Activated CD8-positive, alpha-beta memory T cell treated with anti-CD3 and anti-CD28 coated beads for 36 hours (primary cell): Measurements from ENCODE around the gene STK40. TPM values are rescaled to one million over a fixed set of nuclear protein-coding genes. Genes with fewer than 3 reads are reported as not detected.

Experiments
- CTCF ChIA-PET: fragments of 350-600 bp; sonication (Branson Sonifier 250); formaldehyde crosslinking; loops from one replicate; lab custom pipeline; 2021; ENCODE audit warnings: antibody characterized with exemption; lab: Charles Lee
- POLR2A ChIA-PET: fragments of 350-600 bp; sonication (Branson Sonifier 250); formaldehyde crosslinking; loops from one replicate; lab custom pipeline; 2021; ENCODE audit warnings: antibody characterized with exemption; lab: Charles Lee
- total RNA-seq, 2 experiments: library from RNA; stranded (reverse); gene quantifications; one replicate each; pipeline ENCODE4 v1.2.3, GENCODE V29; 2021

STK40 gene
- total RNA-seq, 2 experiments from 2014 or later: 59.9 to 60.4 TPM

DNA sequence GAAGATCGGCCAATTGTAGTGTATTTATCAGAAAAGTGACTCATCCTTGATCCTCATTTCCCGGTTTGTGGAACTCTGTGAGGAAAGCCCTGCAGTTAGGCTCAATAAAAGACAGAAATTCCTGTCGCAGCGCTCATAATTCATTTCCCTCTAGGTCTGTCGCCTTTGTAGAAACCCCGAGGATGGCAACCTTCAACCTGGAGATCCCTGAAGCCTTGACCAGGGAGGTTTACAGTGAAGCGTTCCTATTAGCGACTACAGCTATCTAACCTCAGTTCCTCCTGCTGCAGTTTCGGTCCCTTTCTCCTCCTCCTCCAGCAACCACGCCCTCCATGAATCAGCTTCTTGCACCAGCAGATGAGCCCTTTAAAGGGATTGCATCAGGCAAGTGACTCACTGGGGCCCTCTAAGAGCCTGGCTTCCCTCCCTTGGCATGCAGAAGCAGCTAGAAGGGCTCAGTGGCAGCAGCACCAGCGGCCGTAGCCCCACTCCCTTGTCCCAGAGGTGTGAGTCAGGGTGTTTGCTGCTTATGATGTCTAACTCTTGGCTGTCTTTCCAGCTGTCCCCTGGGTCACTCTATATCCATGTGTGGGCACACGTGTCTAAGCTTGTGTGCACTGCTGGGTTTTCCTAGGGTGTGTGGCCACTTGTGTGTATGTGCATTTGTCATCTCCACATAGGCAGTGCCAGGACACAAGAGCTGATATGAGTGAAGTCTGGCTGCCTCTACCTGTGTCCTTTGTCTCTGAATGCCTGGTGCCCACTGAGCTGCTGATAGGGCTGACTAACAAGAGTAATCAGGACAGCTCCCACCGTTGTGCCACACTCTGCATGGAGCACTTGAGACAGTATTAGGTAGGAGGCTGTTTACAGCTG is 779 bp upstream of the STK40 start:
- ChIA-PET POLR2A (interaction anchor here (0.6 to 6.1 kb wide), 6 partner anchors 12 to 238 kb away, joined by 3 to 104 read pairs (median 4); partner anchors contain the start of genes LSM10, SH3D21 and THRAP3), CTCF (interaction anchor here (0.6 to 2.0 kb wide), 9 partner anchors 11 to 237 kb away, joined by 3 to 16 read pairs (median 4); partner anchors contain the start of genes LSM10 and TRAPPC3)

DNA sequence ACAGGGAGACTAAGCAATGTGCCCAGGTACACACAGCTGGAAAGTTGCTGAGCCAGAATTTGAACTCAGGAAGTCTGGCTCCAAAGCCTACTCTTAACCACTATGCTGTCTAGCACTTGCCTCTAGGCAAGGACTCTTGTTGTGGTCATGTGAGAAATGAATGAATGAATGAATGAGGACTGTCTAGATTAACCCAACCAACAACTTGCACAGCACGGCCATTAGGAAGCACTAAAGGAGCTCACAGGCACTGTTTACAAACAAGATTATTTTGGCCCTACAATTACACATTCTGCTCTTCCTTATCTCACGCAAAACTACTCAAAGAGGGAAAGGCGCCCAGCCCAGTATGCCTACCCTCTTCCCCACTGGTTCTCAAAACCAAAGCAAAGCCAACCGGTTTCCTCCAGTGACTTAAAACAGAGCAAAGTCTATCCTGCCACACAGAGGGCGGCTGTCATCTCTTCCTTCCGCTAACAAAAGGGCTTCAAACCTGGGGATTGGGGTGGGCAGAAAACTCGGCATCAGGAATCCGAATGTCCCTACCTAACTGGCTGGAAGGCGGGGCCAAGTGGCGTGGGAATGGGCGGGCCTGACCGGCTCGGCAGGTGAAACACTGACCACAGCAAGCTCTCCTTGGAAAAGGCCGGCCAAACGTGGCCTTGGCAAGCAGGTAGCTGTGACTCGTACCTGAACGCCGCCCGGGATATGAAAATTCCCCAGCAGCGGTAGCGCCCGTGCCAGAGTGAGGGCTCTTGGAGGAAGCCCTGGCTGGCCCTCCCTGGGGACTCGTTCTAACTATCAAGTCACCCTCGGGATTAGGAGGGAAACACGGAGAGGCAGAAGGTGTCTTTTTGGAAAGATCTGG is 948 bp downstream of the STK40 start:
- CTCF ChIA-PET: interaction anchor here (0.8 to 2.1 kb wide), 7 partner anchors 16 to 236 kb away, joined by 3 to 8 read pairs (median 4); partner anchors contain the start of gene TRAPPC3
- POLR2A ChIA-PET: interaction anchor here (0.9 to 6.1 kb wide), 2 partner anchors 14 to 1095 kb away, joined by 4 to 104 read pairs; partner anchors contain the start of gene LSM10

DNA sequence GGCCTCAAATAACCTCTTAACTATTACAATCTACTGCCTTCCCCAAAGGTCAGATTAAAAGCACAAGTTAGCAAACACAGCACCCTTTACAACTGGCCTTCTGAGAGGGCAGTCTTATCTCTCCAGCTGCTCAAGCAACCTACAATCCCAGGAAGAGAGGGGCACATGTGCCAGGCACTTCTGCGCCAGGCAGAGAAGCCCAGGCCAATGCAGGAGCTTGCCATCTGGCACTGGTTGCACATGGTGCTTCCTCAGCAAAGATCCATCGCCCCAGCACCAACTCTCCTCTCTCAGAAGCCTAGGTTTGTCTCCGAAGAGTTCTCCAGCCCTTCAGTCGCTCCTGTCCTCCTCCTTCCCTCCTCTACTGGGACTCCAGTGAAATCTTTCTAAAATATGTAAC is 2.5 kb downstream of the STK40 start:
- ChIA-PET CTCF (interaction anchor here (1.2 to 2.1 kb wide), 4 partner anchors 15 to 234 kb away, joined by 3 to 8 read pairs (median 4); partner anchors contain the start of gene TRAPPC3), POLR2A (no interaction called here)

DNA sequence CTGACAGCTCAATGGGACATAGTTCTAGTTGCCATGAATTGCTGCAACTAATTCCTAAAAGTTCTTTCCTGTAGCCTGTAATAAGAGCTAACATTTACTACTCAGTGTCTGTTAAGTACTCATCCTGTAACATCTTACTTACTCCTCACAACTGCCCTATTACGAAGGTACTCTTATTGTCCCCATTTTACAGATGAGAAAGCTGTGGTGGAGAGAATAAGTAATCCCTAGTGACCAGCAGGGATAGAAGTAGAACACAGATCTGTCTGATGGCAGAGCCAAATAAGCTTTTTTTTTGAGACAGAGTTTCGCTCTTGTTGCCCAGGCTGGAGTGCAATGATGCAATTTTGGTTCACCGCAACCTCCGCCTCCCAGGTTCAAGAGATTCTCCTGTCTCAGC is 3.1 kb downstream of the STK40 start:
- ChIA-PET CTCF (interaction anchor here (1.2 to 3.2 kb wide), 3 partner anchors 14 to 222 kb away, joined by 3 to 8 read pairs (median 3); no protein-coding TSS in a partner anchor), POLR2A (interaction anchor here (0.6 kb wide), 1 partner anchor 14 kb away, joined by 3 read pairs; no protein-coding TSS in a partner anchor)

DNA sequence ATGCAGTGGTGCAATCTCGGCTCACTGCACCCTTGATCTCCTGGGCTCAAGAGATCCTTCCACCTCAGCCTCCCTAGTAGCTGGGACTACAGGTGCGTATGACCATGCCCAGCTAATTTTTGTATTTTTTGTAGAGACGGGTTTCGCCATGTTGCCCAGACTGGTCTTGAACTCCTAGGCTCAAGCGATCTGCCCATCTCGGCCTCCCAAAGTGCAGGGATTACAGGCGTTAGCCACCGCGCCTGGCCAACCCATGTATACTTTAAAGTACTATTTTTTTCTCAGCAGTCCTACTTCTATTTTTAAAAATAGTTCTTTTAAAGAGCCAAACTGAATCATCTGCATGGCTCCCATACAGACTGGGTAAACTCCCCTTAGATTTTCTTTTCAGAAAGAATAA is 3.5 kb downstream of the STK40 start:
- CTCF ChIA-PET: interaction anchor here (1.2 to 3.2 kb wide), 2 partner anchors 14 to 221 kb away, joined by 3 to 8 read pairs; no protein-coding TSS in a partner anchor
- POLR2A ChIA-PET: interaction anchor here (0.6 kb wide), 1 partner anchor 14 kb away, joined by 3 read pairs; no protein-coding TSS in a partner anchor

DNA sequence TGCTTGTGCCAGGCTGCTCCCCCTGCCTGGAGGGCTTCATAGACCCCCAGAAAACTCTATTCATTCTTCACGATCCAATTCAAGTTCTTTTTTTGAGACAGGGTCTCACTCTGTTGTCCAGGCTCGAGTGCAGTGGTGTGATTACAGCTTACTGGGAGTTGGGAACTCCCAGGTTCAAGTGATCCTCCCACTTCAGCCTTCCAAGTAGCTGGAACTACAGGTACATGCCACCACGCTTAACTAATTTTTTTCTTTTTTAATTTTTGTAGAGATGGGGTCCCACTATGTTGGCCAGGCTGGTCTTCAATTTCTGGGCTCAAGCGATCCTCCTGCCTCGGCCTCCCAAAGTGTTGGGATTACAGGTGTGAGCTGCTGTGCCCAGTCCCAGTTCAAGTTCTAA is 4.3 kb downstream of the STK40 start:
- CTCF ChIA-PET: interaction anchor here (3.2 kb wide), 1 partner anchor 13 kb away, joined by 8 read pairs; no protein-coding TSS in a partner anchor
- POLR2A ChIA-PET: no interaction called here

DNA sequence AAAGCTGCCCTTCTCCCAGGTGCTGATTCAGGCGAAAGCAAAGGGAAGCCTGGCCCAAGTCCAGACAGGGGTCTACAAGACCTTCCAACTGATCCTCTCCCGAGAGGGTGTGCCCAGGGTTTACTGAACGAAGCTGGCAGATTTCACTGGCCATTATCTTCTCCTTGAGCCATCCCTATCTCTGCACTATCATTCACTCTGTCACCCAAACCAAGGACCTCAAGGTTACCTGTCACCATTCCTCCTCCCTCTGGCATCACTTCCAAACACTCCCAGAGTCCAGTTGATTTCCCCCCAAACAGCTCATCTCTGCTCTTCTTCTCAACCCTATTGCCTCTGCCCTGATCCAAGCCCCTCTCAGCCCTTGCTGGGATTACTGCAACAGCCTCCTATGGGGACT is 4.9 kb downstream of the STK40 start:
- ChIA-PET CTCF (interaction anchor here (3.2 kb wide), 1 partner anchor 12 kb away, joined by 8 read pairs; no protein-coding TSS in a partner anchor), POLR2A (no interaction called here)

DNA sequence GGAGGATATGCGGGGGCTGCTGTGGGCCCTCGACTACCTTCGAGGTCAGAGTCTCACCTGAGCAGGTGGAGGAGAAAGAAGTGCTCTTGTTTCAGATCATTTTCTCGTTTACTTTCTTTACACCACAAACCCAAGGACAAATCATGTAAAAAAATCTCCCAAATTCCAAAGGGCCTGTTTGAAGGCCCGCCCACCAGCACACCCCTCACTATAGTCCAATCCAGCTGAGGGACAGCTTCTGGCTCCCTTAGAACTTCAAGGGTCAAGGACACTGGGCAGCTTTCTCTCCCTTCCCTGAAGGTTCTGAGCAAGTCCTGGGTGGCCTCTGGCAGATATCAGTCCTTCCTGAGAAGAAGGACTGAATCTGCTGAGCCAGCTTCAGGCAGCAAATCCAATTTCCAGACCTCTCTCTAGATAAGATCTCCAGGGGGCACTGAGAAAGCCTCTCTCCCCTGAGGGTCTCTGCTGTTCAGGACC is 5.5 kb downstream of the STK40 start:
- ChIA-PET POLR2A (no interaction called here), CTCF (interaction anchor here (3.2 kb wide), 1 partner anchor 12 kb away, joined by 8 read pairs; no protein-coding TSS in a partner anchor)

DNA sequence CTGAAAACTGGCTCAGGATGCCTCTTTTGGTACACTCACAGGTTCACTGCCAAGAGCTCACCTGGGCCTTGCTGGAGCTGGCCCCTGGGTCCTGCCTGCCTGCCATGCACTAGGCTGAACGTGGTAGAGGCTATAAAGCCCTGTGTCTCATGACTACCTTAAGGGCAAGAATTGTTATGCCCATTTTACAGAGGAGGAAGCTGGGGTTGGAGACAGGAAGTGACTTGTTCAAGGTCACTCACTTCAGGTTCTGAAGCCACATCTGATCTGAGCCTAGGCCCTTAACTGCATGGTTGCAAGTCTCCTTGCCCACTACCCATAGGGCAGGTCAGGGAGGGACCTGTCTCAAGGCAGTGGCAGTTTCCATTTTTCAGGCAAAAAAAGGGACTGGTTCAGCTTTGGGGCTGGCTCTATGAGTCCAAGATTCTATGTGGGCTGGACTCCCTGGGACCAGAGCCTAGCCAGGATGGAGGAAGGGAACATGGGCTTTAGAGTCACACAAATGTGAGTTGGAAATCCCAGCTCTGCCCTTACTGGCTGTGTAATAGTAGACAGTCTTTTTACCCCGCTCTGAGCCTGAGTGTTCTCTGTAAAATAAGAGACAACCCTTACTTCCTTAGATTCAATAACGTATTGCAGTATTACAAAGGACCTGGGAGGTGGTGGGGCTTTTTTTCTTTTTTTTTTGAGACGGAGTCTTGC is 7.8 kb downstream of the STK40 start:
- POLR2A ChIA-PET: interaction anchor here (0.7 kb wide), 1 partner anchor 117 kb away, joined by 4 read pairs; no protein-coding TSS in a partner anchor
- CTCF ChIA-PET: interaction anchor here (0.8 to 0.9 kb wide), 2 partner anchors 10 to 11 kb away, joined by 3 to 5 read pairs; no protein-coding TSS in a partner anchor

DNA sequence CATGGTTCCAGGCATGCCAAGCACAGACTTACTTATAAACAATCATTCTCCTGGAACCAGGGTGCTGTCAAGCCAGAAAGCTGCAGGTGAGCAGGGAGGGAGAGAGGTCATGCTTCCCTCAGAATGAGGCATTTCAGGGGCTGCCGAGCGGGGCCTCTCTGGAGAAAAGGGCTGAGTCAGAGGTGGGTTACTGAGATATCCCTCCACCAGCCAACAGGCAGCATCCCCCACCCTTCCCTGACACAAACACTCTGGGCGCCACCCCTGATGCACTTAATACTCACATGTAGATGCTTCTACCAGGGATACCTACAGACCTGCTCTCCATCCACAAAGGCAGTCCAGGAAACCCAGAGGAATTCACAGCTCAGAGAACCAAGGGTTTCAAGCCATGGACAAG is 13.1 kb downstream of the STK40 start:
- ChIA-PET CTCF (interaction anchor here (0.6 kb wide), 2 partner anchors 20 to 621 kb away, joined by 3 to 4 read pairs; no protein-coding TSS in a partner anchor), POLR2A (interaction anchor here (0.6 kb wide), 1 partner anchor 36 kb away, joined by 4 read pairs; no protein-coding TSS in a partner anchor)

DNA sequence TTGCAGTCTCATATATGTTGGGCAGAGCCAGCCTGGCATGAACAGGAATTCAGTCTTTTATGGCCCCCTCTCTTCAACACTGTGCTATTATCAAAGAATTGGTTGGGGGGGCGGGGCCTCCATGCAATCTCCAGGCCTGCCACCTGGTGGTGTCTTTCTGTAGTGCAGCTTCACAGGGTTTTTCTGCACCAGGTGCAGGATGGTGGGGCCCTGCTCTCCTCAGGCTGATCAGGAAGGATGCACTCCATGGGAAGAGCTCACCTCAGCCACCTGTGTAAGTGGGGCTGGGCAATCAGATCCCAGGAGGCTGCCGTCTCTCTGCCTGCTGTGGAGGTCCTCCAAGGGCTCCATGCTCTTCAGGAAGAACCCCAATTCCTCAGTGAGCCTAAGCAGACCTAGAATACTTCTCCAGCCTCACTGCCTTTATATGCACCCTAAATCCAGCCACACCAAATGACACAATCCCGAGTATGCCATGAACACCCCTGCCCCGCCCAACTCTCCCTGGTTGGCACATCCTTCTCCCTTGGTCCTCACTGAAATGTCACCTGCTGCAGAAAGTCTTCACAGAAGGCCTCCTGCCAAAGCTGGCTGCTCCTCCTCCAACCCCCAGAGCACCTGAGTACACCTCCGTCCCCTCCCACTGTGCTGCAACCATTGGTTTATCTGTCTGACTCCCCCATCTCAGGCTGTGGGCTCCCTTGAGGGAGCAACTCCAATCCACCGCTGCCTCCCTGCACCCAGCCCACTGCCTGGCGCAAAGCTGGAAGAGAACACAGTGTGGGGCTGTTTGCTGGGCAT is 16.5 kb downstream of the STK40 start:
- ChIA-PET CTCF (interaction anchor here (0.7 to 2.5 kb wide), 16 partner anchors 12 to 270 kb away, joined by 3 to 10 read pairs (median 4); partner anchors contain the start of genes EVA1B, STK40 and TRAPPC3), POLR2A (no interaction called here)

DNA sequence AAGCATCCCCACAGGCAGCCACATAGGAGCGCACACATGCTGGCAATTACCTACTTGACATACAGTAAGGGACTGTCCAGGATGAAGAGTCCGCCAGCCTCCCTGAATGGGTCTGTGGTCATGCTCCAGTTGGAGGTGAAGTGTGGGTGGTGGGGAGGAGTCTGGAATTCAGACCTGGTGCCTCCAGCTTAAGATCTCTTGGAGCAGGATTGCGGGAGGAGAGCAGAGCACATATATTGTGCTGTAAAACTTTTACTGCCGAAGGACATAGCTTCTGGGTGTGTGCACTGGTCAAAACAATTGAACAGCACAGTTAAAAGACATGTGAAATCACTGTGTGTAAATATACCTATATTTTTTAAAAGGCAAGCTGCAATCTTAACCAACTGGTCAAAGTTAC is 17.9 kb downstream of the STK40 start:
- CTCF ChIA-PET: interaction anchor here (0.7 to 2.9 kb wide), 11 partner anchors 10 to 218 kb away, joined by 3 to 11 read pairs (median 7); partner anchors contain the start of genes EVA1B and TRAPPC3
- POLR2A ChIA-PET: no interaction called here

DNA sequence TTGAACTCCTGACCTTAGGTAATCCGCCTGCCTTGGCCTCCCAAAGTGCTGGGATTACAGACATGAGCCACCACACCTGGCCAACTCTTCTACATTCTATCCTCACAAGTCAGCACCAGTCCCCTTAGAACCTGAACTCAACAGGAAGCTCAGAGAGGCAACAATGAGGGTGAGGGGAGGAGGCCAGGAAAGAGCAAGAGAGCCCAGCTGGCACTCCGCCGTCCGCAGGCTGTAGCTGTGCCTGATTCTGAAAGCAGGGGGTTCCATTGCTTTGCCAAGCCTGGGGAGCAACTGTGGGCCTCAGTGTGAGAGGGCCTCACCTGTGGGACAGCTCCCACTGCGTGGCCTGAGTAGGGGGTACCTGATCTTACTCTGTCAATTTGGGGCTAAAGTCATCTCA is 18.7 kb downstream of the STK40 start:
- ChIA-PET CTCF (interaction anchor here (0.7 to 2.9 kb wide), 10 partner anchors 11 to 217 kb away, joined by 3 to 11 read pairs (median 4); partner anchors contain the start of gene TRAPPC3), POLR2A (interaction anchor here (1.5 kb wide), 1 partner anchor 19 kb away, joined by 4 read pairs; no protein-coding TSS in a partner anchor)

DNA sequence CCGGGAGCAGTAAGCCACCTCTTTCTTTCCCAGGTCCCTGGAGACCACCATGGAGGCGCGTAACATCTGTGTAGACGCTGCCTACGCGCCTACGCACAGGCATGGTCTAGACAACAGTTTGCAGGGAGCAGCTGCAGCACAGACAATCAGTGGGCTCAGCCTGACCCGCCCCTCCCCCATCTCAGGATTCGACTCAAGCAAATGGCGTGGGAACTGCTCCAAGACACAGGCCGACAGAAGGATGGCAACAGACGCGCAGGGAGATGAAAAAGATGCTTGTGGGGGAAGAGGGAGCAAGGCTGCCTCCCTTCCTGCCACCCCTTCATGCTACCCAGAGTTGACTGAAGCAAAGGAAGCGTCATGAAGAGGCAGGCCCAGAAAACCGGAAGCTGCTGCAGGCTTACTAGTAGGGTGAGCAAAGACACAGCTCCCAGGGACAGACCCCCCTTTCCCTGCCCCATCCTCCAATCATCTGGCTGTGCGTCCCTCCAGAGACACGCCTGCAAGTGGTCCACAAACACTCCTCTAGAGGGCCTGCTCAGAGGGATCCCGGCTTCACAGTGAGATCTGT is 19.5 kb downstream of the STK40 start:
- ChIA-PET POLR2A (interaction anchor here (0.7 to 1.5 kb wide), 2 partner anchors 20 to 32 kb away, joined by 4 read pairs; no protein-coding TSS in a partner anchor), CTCF (interaction anchor here (0.7 to 2.9 kb wide), 7 partner anchors 18 to 112 kb away, joined by 3 to 11 read pairs (median 3); no protein-coding TSS in a partner anchor)

DNA sequence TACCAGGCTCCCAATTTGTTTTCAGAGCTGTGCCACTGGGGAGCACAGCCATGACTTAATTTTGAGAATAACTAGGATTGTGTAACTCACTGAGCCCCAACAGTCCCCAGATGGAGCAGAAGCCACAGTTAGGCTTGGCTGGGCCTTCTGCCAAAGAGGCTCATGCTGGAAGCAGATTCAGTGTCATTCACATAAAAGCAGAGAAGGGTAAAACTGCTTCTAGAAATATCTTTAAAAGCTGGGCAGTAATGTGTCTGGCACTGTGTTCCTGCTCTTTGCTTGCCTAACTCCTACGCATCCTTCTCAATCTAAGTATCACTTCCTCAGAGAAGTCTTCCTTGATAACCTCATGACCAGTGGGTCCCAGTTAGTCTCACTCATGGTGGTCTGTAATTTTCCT is 20.3 kb downstream of the STK40 start:
- CTCF ChIA-PET: interaction anchor here (0.7 to 2.9 kb wide), 2 partner anchors 23 to 348 kb away, joined by 5 to 11 read pairs; no protein-coding TSS in a partner anchor
- POLR2A ChIA-PET: no interaction called here
